CD14-positive monocyte (primary cell): Measurements from ENCODE around the gene ZNF239. TPM values are rescaled to one million over a fixed set of nuclear protein-coding genes. Genes with fewer than 3 reads are reported as not detected.

Experiments used
- DNase-seq, 3 donors: peaks; one replicate each; pipeline ENCODE4 v3.0.0-alpha.2; 2011 to 2022
- H2AFZ ChIP-seq: 2 replicates; pipeline ENCODE4 v1.6.0; 2012; ENCODE audit warnings: mild to moderate bottlenecking, low read depth, low read length, inconsistent platforms; ENCODE audit not compliant: insufficient read depth, poor library complexity, severe bottlenecking
- H3K27ac ChIP-seq, 2 donors: 1 replicate in 1 of 2; 2 replicates in 1 of 2; pipeline ENCODE4 v1.5.1; 2012 to 2013; ENCODE audit warnings: low read length in 2 of 2, control low read depth in 1 of 2, inconsistent platforms in 1 of 2, low read depth in 1 of 2, mild to moderate bottlenecking in 1 of 2
- H3K27me3 ChIP-seq, 2 donors: one replicate each; pipeline versions ENCODE4 v1.6.0 to v1.6.1; 2011 to 2013; ENCODE audit warnings: low read length in 2 of 2; ENCODE audit not compliant: control insufficient read depth in 2 of 2, insufficient read depth in 2 of 2
- H3K36me3 ChIP-seq, 2 donors: replicated peaks in 1 of 2; 1 replicate in 1 of 2; 2 replicates in 1 of 2; pipeline versions ENCODE4 v1.5.1 to v1.6.1; 2012 to 2013; ENCODE audit warnings: low read length in 2 of 2, control low read depth in 1 of 2, inconsistent platforms in 1 of 2, mild to moderate bottlenecking in 1 of 2; ENCODE audit not compliant: insufficient read depth in 2 of 2, control insufficient read depth in 1 of 2
- H3K4me1 ChIP-seq, 2 donors: 1 replicate in 1 of 2; 2 replicates in 1 of 2; pipeline versions ENCODE4 v1.5.1 to v1.6.1; 2012 to 2013; ENCODE audit warnings: low read length in 2 of 2, control low read depth in 1 of 2, inconsistent platforms in 1 of 2, mild to moderate bottlenecking in 1 of 2, moderate library complexity in 1 of 2; ENCODE audit not compliant: insufficient read depth in 2 of 2, control insufficient read depth in 1 of 2
- H3K4me2 ChIP-seq: replicated peaks from 2 replicates; pipeline ENCODE3; 2012; ENCODE audit warnings: low read length, moderate library complexity, mild to moderate bottlenecking; ENCODE audit not compliant: poor library complexity, severe bottlenecking; ENCODE audit errors: extremely low read depth
- H3K4me3 ChIP-seq, 3 experiments: fragments of 200-600 bp in 1 of 3; sonication (generic) in 1 of 3; replicated peaks in 1 of 3; 1 replicate in 2 of 3; 2 replicates in 1 of 3; pipeline ENCODE4 v1.5.1; 2011 to 2013; ENCODE audit warnings: low read length in 3 of 3, mild to moderate bottlenecking in 3 of 3, control low read depth in 2 of 3, low read depth in 2 of 3, inconsistent platforms in 1 of 3, moderate library complexity in 1 of 3
- H3K79me2 ChIP-seq: 2 replicates; pipeline ENCODE4 v1.6.0; 2012; ENCODE audit warnings: mild to moderate bottlenecking, control low read depth, inconsistent platforms, low read length, moderate library complexity; ENCODE audit not compliant: insufficient read depth
- H3K9ac ChIP-seq: 2 replicates; pipeline ENCODE4 v1.6.0; 2017; ENCODE audit warnings: low read length, mild to moderate bottlenecking; ENCODE audit not compliant: insufficient read depth, poor library complexity, severe bottlenecking
- H3K9me3 ChIP-seq, 2 donors: replicated peaks in 1 of 2; 1 replicate in 1 of 2; 2 replicates in 1 of 2; pipeline versions ENCODE4 v1.5.1 to v1.6.1; 2012 to 2013; ENCODE audit warnings: low read length in 2 of 2, control low read depth in 1 of 2; ENCODE audit not compliant: control insufficient read depth in 1 of 2, insufficient read depth in 1 of 2
- H4K20me1 ChIP-seq: 2 replicates; pipeline ENCODE4 v1.6.0; 2012; ENCODE audit warnings: mild to moderate bottlenecking, low read length, control low read depth, moderate library complexity; ENCODE audit not compliant: insufficient read depth
- H3K27ac Mint-ChIP-seq, 7 donors: one replicate each; pipeline ENCODE4 v1.8.0; 2020; ENCODE audit warnings: mild to moderate bottlenecking in 7 of 7, mixed read lengths in 7 of 7, moderate library complexity in 6 of 7, inconsistent platforms in 2 of 7
- H3K27me3 Mint-ChIP-seq, 3 donors: one replicate each; pipeline ENCODE4 v1.8.0; 2021 to 2022; ENCODE audit warnings: low read depth in 3 of 3, mild to moderate bottlenecking in 3 of 3, mixed read lengths in 3 of 3, moderate library complexity in 3 of 3, inconsistent platforms in 1 of 3
- H3K36me3 Mint-ChIP-seq, 2 donors: one replicate each; pipeline ENCODE4 v1.8.0; 2020; ENCODE audit warnings: mixed read lengths in 2 of 2, inconsistent platforms in 1 of 2, mild to moderate bottlenecking in 1 of 2
- H3K4me1 Mint-ChIP-seq: one replicate; pipeline ENCODE4 v1.8.0; 2020; ENCODE audit warnings: mild to moderate bottlenecking, mixed read lengths
- H3K4me3 Mint-ChIP-seq, 2 donors: one replicate each; pipeline ENCODE4 v1.8.0; 2020; ENCODE audit warnings: mild to moderate bottlenecking in 2 of 2, mixed read lengths in 2 of 2, moderate library complexity in 1 of 2
- H3K9me3 Mint-ChIP-seq, 7 donors: one replicate each; pipeline ENCODE4 v1.8.0; 2020 to 2022; ENCODE audit warnings: mixed read lengths in 7 of 7, mild to moderate bottlenecking in 6 of 7, moderate library complexity in 6 of 7, inconsistent platforms in 2 of 7
- CTCF ChIP-seq: fragments of 200-600 bp; IDR thresholded peaks from one replicate; pipeline ENCODE4 v1.8.0; 2022; ENCODE audit warnings: antibody characterized with exemption, mild to moderate bottlenecking
- WGBS: methylation state at CpG from one replicate; pipeline ENCODE4 v1.1.5; 2013; ENCODE audit warnings: missing lambda C conversion rate; ENCODE audit not compliant: insufficient coverage; 5-methylcytosine and 5-hydroxymethylcytosine counted together
- intact Hi-C, 2 donors: fragments of 100-400 bp; cut with micrococcal nuclease; formaldehyde crosslinking; loops; one replicate each; pipeline versions ENCODE4 v1.15.0 to v1.15.1; 2023
- polyA plus RNA-seq, 3 donors: library from polyadenylated mRNA; depleted of rRNA in 1 of 3; unstranded in 2 of 3; stranded (reverse) in 1 of 3; fragments of 300-500 nt in 2 of 3; fragments of >200 nt in 1 of 3; fragmentation: Illumina TruSeq in 2 of 3; gene quantifications; 1 replicate in 2 of 3; 2 replicates in 1 of 3; pipeline ENCODE4 v1.2.3, GENCODE V29; 2012 to 2021

Gene ZNF239
- polyA plus RNA-seq, 3 donors = 0.07 TPM; not detected in 2

GRCh38 chr10:43622038-43622437 is 47.6 kb upstream of the ZNF239 start:
- H3K4me3 Mint-ChIP-seq = no peak overlapping the region
- no peak for DNase-seq
- Histone ChIP-seq H3K4me1 (peaks cover 0 to 4% of the 10 kb centered on the region in 2 donors), H4K20me1 (no peaks in the 10 kb centered on the region), H3K27me3 (no peaks in the 10 kb centered on the region), H3K4me3 (no peak overlapping the region), H3K79me2 (no peaks in the 10 kb centered on the region), H3K9ac (no peak overlapping the region), H2AFZ (no peak overlapping the region), H3K36me3 (no peaks in the 10 kb centered on the region), H3K9me3 (peaks cover 38 to 47% of the 10 kb centered on the region in 2 donors), H3K4me2 (no peak overlapping the region), H3K27ac (no peak overlapping the region)
- 73% methylated on average over 2 of the region's 2 CpGs for WGBS
- peaks cover 5 to 54% (median 36%) of the 10 kb centered on the region in 7 donors for H3K9me3 Mint-ChIP-seq
- peaks cover 5% of the 10 kb centered on the region for H3K4me1 Mint-ChIP-seq
- no peaks in the 10 kb centered on the region for H3K36me3 Mint-ChIP-seq
- no peak overlapping the region for H3K27ac Mint-ChIP-seq
- intact Hi-C loops = no loop called here
- peaks cover 0 to 3% (median 0%) of the 10 kb centered on the region in 3 donors for H3K27me3 Mint-ChIP-seq
- no peak for TF ChIP-seq CTCF

- H2AFZ ChIP-seq = no peak overlapping the region
- no CpG with 5 or more reads among the region's 2 CpGs for WGBS
- no peak overlapping the region for H3K4me3 Mint-ChIP-seq
- H4K20me1 ChIP-seq = no peaks in the 10 kb centered on the region
- peaks cover 5% of the 10 kb centered on the region for H3K4me1 Mint-ChIP-seq
- no peaks in the 10 kb centered on the region for H3K79me2 ChIP-seq
- H3K4me3 ChIP-seq = no peak overlapping the region
- no peak overlapping the region for H3K4me2 ChIP-seq
- peaks cover 9 to 23% of the 10 kb centered on the region in 2 donors for H3K36me3 ChIP-seq
- H3K27ac ChIP-seq = no peak overlapping the region
- no peak overlapping the region for H3K27ac Mint-ChIP-seq
- no peak overlapping the region for H3K9ac ChIP-seq
- H3K4me1 ChIP-seq = peaks cover 0 to 4% of the 10 kb centered on the region in 2 donors
- DNase-seq = no peak
- H3K27me3 Mint-ChIP-seq = no peaks in the 10 kb centered on the region
- intact Hi-C loops = no loop called here
- TF ChIP-seq CTCF = no peak
- no peaks in the 10 kb centered on the region for H3K27me3 ChIP-seq
- peaks cover 43 to 68% of the 10 kb centered on the region in 2 donors for H3K9me3 ChIP-seq
- H3K36me3 Mint-ChIP-seq = peaks cover 18 to 19% of the 10 kb centered on the region in 2 donors
- peaks cover 22 to 70% (median 51%) of the 10 kb centered on the region in 7 donors for H3K9me3 Mint-ChIP-seq
Observed at GRCh38 chr10:43619368-43619767, 45.0 kb upstream of the ZNF239 start.
